ENCODE results near the gene MTSS2.

The MTSS2 gene

DNA sequence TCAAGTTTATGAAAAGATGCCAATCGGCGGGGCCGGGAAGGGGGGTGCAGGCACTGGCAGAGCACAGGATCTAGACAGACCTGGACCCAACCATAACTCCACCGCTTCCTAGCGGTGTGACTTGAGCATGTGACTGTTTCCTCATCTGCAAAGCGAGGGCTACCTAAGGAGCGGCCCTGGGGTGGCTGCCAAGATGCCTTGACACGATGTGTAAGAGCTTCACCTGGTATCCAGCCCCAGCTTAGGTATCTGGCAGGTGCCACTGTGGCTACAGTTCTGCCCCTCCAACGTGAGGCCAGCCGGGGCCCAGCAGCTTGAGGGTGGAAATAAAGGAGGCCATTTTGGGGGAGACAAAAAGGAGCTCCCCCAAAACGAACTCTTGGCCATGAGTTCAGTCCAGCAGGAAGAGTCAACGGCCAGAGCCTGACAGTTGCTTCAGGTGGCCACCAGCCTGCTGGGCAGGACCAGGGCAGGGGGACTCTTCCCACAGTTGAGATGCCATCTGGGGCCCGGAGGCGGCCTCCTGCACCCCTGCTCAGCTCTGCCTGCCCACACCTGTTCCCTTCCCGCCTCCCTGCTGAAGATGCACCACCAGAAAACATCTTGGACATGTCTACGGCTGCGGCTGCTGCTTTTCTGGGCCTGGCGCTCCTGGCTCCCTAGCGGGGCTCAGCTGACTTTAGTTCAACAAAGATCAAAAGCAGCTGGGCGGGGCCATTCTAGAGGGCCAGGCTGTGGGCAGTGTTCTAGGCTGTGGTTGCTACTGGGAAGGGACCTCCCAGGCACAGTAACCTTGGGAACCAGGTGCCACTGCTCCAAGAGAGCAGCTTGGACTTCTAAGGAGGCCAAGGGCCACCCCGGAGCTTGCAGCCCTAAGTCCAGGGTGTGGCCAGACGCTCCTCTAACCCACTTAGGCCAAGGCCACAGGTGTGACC is 3.4 kb upstream of the MTSS2 start:
- no peak overlapping the region for H3K4me3 ChIP-seq (ENCODE audit: low read length)
- 94% methylated on average over 22 of the region's 22 CpGs for WGBS
- H3K9ac ChIP-seq (ENCODE audit: low read depth, low read length): no peak overlapping the region
- H3K27ac ChIP-seq (ENCODE audit: low read depth, low read length): no peak overlapping the region
- H3K9me3 ChIP-seq (ENCODE audit: insufficient read depth, low read depth, low read length): no peaks in the 10 kb centered on the region
- no peaks in the 10 kb centered on the region for H3K27me3 ChIP-seq (ENCODE audit: insufficient read depth, low read length)
- H3K4me1 ChIP-seq (ENCODE audit: insufficient read depth, low read length): peaks cover 23% of the 10 kb centered on the region
- no peaks in the 10 kb centered on the region for H3K36me3 ChIP-seq (ENCODE audit: insufficient read depth, low read length)

DNA sequence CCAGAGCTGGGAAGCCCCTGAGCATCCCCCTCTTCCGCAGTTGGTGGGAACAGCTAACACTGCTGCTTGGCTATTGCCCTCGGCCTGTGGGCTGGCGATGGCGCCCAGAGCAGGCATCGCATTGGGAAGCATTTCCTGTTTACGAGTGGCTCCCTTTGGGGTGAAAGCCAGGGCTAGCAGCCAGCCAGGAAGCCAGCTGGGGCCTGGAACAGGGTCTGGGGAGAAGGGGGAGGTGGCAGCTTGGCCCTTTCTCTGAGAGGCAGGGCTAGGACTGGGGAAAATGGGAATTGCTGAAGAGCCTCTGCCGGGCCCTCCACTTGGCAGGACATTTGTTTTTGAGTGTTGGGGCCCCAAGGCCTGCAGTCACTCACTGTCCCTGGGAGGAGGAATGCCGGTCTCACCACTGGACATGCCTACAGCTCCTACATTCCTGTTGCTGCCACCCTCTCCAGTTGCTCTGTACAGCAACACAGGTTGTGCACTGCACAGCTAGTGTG is 2.4 kb upstream of the MTSS2 start:
- Histone ChIP-seq H3K27me3 (ENCODE audit: insufficient read depth, low read length) (no peaks in the 10 kb centered on the region), H3K4me3 (ENCODE audit: low read length) (no peak overlapping the region), H3K9ac (ENCODE audit: low read depth, low read length) (no peak overlapping the region), H3K4me1 (ENCODE audit: insufficient read depth, low read length) (peaks cover 16% of the 10 kb centered on the region), H3K27ac (ENCODE audit: low read depth, low read length) (no peak overlapping the region), H3K9me3 (ENCODE audit: insufficient read depth, low read depth, low read length) (no peaks in the 10 kb centered on the region), H3K36me3 (ENCODE audit: insufficient read depth, low read length) (no peaks in the 10 kb centered on the region)
- WGBS: 86% methylated on average over 8 of the region's 8 CpGs

DNA sequence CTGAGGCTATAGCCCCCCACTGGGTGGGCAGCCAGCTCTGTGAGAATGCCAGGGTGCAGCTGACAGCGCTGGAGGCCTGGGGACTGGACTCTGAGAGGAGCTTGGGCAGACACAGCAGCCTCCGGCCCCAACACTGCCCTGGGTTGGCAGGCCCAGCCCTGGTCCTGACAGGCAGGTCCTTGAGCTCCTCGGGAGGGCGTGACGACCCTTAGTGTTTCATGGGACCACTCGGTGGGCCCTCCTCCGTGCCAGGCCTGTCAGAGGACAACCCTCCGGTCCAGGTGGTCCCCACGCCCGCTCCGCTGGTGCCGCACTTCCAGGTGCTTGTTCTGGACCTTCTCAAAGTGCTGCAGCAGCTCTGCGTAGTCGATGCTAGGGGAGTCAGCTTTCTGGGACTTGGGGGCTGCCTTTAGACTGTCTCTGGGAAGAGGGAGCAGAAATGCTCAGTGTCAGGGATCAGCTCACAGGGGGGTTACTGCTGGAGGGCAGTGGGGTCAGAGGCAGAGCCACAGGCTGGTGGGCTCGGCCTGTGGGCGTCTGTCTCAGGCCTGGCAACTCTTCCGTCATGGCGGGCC is 1.9 kb upstream of the MTSS2 start:
- Histone ChIP-seq H3K4me1 (ENCODE audit: insufficient read depth, low read length) (peaks cover 16% of the 10 kb centered on the region), H3K4me3 (ENCODE audit: low read length) (no peak overlapping the region), H3K9me3 (ENCODE audit: insufficient read depth, low read depth, low read length) (no peaks in the 10 kb centered on the region), H3K9ac (ENCODE audit: low read depth, low read length) (no peak overlapping the region), H3K36me3 (ENCODE audit: insufficient read depth, low read length) (no peaks in the 10 kb centered on the region), H3K27me3 (ENCODE audit: insufficient read depth, low read length) (no peaks in the 10 kb centered on the region), H3K27ac (ENCODE audit: low read depth, low read length) (no peak overlapping the region)
- WGBS: 91% methylated on average over 18 of the region's 18 CpGs

DNA sequence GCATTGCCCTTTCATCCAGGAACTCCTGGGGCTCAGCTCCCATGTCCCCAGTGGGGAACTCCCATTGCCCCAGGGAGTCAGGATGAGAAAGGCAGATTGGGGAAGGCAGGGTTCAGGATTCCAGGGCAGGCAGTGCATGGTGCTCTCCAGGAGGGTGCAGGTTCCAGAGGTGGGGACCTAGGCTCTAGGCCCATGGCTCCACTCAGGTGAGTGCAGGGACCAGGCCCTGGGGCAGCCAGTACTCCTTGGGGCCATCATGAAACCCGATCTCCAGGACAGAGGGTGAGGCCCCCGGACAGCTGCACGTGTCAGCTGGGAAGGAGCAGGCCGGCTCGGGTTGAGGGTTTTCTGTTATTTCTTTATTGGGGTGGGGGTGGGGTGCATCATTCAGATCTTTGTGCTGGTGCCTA is 1.3 kb upstream of the MTSS2 start:
- Histone ChIP-seq H3K4me1 (ENCODE audit: insufficient read depth, low read length) (peaks cover 16% of the 10 kb centered on the region), H3K9ac (ENCODE audit: low read depth, low read length) (no peak overlapping the region), H3K4me3 (ENCODE audit: low read length) (no peak overlapping the region), H3K36me3 (ENCODE audit: insufficient read depth, low read length) (no peaks in the 10 kb centered on the region), H3K27ac (ENCODE audit: low read depth, low read length) (no peak overlapping the region), H3K27me3 (ENCODE audit: insufficient read depth, low read length) (no peaks in the 10 kb centered on the region), H3K9me3 (ENCODE audit: insufficient read depth, low read depth, low read length) (no peaks in the 10 kb centered on the region)
- 28% methylated on average over 5 of the region's 5 CpGs for WGBS

DNA sequence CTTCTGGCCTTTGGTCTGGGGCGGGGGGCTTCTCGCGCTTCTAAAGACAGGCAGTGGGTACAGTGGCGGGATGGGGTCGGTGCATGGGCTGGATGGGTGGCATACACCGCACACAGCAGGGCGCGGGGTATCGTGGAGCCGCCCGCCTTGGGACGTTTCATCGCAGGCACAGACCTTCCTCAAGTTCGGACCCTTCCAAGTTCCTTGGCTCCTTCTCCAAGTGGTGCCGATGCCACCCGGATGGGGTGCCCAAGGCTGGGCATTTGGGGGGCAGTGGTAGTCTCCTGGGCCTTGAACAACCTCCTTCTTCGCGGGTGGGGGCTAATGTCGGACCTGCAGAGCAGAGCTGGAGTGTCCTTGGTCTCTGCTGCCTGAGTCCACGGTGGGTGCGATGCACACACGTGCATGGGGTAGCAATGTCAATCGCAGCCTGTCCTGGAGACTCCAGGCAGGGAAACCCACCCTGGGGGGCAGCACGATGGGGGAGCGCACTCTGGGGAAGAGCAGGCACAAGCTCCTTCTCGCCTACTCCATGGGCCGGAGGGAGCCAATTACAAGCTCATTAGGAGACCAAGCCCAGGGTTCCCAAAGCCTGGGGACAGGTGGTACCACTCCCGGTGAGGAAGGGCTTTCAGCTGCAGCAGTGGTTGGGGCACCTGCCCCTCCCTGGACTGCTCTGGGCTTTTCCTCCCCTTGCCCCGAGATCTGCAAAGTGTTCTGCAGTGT is 686 bp upstream of the MTSS2 start:
- Histone ChIP-seq H3K27me3 (ENCODE audit: insufficient read depth, low read length) (no peaks in the 10 kb centered on the region), H3K27ac (ENCODE audit: low read depth, low read length) (no peak overlapping the region), H3K4me1 (ENCODE audit: insufficient read depth, low read length) (peaks cover 16% of the 10 kb centered on the region), H3K9ac (ENCODE audit: low read depth, low read length) (peak overlapping the region; percentile 5; the same call in 1 of the 2 replicates), H3K36me3 (ENCODE audit: insufficient read depth, low read length) (no peaks in the 10 kb centered on the region), H3K4me3 (ENCODE audit: low read length) (peak overlapping the region; percentile 67), H3K9me3 (ENCODE audit: insufficient read depth, low read depth, low read length) (no peaks in the 10 kb centered on the region)
- WGBS: 51% methylated on average over 29 of the region's 29 CpGs

- Histone ChIP-seq H3K27me3 (ENCODE audit: insufficient read depth, low read length) (no peaks in the 10 kb centered on the region), H3K36me3 (ENCODE audit: insufficient read depth, low read length) (no peaks in the 10 kb centered on the region), H3K9ac (ENCODE audit: low read depth, low read length) (peak overlapping the region; percentile 75), H3K4me3 (ENCODE audit: low read length) (peak overlapping the region; percentile 67), H3K9me3 (ENCODE audit: insufficient read depth, low read depth, low read length) (no peaks in the 10 kb centered on the region), H3K27ac (ENCODE audit: low read depth, low read length) (no peak overlapping the region), H3K4me1 (ENCODE audit: insufficient read depth, low read length) (peaks cover 16% of the 10 kb centered on the region)
- WGBS: 3% methylated on average over 89 of the region's 90 CpGs
Observed at GRCh38 chr16:70685061-70685937, 554 bp downstream of the MTSS2 start.

DNA sequence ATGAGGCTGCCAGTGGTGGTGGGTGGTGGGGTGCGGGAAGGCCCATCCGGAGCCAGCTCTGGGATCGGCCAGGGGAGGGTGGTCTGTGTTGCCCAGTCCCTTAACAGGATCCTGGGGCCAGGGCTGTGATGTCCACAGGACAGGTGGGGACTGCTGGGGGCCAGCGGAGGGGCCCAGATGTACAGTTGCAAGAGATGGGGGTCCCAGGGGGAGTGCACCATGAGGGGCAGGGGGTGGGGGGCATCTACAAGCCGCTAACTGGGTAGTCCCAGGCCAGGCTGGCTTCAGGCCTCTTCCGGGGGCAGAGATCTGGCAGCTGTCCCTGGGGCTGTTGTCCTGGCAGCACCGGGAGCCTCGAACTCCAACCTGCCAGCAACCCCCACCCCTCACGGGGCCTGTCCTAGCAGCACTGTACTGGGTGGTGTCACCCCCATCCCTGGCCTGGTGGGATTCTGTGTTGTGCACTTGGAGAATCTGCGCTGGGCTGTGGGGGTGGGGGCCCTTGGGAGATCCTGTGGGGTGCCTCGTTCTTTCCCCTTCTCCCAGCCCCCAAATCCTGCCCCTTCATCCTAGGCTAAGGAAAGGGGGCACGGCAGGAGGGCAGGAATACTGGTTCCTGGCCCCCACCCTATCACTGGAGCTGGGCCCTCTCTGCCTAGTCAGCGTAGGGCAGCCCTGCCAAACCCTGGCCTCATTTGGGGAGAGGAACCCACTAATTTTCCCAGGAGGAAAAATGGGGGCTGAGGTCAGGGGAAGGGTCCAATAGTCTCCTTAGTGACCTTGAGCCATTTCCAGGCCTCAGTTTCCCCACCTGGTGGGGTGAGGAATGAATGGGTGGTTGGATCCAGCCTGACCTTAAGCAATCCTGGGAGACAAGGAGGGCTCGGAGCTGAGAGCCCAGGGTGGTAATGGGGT is 1.4 kb downstream of the MTSS2 start:
- Histone ChIP-seq H3K4me3 (ENCODE audit: low read length) (peak overlapping the region; percentile 67), H3K27me3 (ENCODE audit: insufficient read depth, low read length) (no peaks in the 10 kb centered on the region), H3K27ac (ENCODE audit: low read depth, low read length) (no peak overlapping the region), H3K9me3 (ENCODE audit: insufficient read depth, low read depth, low read length) (no peaks in the 10 kb centered on the region), H3K36me3 (ENCODE audit: insufficient read depth, low read length) (no peaks in the 10 kb centered on the region), H3K9ac (ENCODE audit: low read depth, low read length) (no peak overlapping the region), H3K4me1 (ENCODE audit: insufficient read depth, low read length) (peaks cover 16% of the 10 kb centered on the region)
- WGBS: 85% methylated on average over 13 of the region's 14 CpGs

DNA sequence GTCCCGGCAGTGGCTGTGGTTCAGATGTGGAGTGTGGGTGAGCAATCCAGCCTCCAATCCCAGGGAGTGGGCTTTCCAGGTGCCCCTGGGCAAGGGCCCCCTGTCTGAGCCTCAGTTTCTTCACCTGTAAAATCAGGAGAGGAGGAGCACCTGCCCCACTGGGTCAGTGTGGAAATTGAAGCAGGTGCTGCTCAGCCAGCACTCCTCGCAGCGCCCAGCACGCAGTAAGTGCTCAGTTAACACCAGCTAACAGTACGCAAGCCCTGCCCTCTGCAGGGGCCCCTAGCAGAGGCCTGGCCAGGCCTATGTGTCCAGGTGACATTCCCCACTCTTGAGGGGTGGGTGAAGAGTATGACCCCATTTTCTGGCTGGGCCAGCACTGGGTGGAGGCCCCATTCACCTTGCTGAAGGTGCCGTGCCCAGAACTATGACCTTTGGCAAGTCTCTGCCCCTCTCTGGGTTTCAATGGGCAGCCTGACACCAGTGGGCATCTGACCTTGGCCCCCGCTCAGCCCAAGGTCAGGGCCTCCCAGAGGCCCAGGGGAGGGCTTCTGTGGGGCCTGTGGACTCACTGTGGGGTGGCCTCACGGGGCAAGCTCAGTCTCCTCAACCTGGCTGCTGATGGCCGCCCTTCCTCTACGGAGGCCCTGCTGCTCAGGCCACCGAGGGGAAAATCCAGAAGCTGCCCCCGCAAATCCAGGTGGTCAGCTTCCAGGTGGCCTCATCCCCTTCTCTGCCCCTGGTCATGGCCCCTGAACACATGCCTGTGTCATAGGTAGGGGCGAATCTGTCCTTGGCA is 2.5 kb downstream of the MTSS2 start:
- H3K36me3 ChIP-seq (ENCODE audit: insufficient read depth, low read length): peaks cover 8% of the 10 kb centered on the region; the same call in 1 of the 2 replicates
- 94% methylated on average over 13 of the region's 13 CpGs for WGBS
- no peaks in the 10 kb centered on the region for H3K9me3 ChIP-seq (ENCODE audit: insufficient read depth, low read depth, low read length)
- H3K27ac ChIP-seq (ENCODE audit: low read depth, low read length): no peak overlapping the region
- H3K4me3 ChIP-seq (ENCODE audit: low read length): no peak overlapping the region
- no peaks in the 10 kb centered on the region for H3K27me3 ChIP-seq (ENCODE audit: insufficient read depth, low read length)
- peaks cover 16% of the 10 kb centered on the region for H3K4me1 ChIP-seq (ENCODE audit: insufficient read depth, low read length)
- H3K9ac ChIP-seq (ENCODE audit: low read depth, low read length): no peak overlapping the region

DNA sequence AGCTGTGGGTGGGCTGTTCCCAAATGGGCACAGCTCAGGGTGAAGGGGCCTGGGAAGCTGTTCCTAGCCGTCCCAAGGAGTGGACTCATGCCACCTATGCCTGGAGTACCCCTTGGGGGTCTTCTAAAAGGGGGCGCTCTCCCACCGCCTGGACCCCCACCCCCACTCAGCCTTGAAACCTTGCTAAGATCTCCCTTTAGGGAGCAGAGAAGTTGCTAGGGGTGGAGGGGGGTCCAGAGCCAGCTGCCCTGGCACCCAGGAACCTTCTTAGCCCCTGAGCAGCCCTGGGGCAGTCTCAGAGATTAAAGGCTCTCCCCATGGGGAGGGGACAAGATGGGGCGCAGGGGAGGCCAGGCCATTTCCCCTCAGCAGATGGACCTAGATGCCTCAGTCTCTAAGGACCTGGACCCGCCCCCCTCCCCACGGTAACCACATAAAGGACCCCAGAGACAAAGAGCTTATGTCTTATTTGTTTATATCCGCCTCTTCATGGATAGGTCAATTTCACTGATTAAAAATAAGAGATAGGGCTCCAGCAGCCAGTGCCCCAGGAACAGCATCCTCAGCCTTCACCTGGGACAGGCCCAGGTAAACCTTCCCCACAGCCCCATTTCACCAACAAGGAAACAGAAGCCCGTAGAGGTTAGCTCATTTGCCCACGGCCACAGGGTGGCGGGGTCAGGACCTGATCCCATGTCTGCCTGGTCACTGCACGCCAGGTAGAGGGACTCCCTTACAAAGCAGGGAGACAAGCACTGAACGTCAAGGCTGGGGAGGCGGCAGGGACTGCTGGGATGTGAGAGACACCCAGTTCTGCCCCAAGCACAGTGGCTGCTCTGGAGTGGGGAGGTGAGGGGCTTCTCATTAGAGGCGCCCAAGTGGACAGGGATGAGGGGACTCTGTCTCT is 3.4 kb downstream of the MTSS2 start:
- no peak overlapping the region for H3K4me3 ChIP-seq (ENCODE audit: low read length)
- peaks cover 12% of the 10 kb centered on the region for H3K4me1 ChIP-seq (ENCODE audit: insufficient read depth, low read length)
- no peak overlapping the region for H3K27ac ChIP-seq (ENCODE audit: low read depth, low read length)
- H3K9me3 ChIP-seq (ENCODE audit: insufficient read depth, low read depth, low read length): no peaks in the 10 kb centered on the region
- H3K36me3 ChIP-seq (ENCODE audit: insufficient read depth, low read length): peaks cover 16% of the 10 kb centered on the region; the same call in 1 of the 2 replicates
- H3K27me3 ChIP-seq (ENCODE audit: insufficient read depth, low read length): no peaks in the 10 kb centered on the region
- 84% methylated on average over 10 of the region's 14 CpGs for WGBS
- no peak overlapping the region for H3K9ac ChIP-seq (ENCODE audit: low read depth, low read length)

All from HUES64 (cell line).